HG02759 (cell line): Measurements from ENCODE around the gene ELK3.

Experiments
- ATAC-seq: cut with Tn5 transposase; IDR thresholded peaks from one replicate; pipeline ENCODE4 v1.9.1; 2021; ENCODE audit warnings: mild to moderate bottlenecking, moderate library complexity; ENCODE audit not compliant: unreplicated experiment

Gene ELK3

DNA sequence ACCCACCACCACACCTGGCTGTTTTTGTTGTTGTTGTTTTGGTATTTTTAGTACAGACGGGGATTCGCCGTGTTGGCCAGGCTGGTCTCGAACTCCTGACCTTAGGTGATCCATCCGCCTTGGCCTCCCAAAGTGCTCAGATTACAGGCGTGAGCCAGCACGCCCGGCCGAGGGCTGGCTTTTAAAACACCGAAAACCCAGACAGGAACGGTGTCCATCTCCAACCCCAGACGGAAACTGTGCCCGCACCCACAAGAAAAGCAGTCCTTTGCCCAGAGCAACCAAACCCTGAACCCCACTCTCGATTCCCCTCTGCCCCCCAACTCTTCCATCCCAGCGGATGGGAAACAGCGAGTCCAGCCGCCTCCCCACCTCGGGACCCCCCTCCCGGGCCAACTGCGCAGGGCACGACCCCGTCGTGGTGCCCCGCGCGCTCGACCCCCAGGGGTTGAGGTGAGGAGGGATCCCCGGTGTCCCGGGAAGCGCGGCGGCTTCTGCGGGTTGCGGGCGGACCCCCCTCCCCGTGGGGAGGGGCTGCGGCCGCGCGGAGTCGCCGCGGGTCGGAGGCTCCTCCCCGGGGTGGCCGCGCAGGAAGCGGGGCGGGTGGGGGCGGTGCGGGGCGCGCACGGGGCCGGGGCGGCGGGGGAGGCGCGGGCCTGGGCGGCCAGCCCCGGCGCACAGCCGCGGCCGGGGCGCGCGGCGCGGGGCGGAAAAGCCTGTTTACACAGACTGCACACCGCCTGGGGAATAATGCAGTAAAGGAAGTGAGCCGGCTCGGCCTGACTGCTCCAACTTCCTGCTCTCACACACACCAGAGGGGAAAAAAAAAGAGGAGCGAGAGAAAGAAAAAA lies at the start of gene ELK3:
Gene ELK3 (plus strand): TSS at position 651 of the 851 bp plus-strand sequence.
- ATAC-seq: peak; percentile 51

GRCh38 chr12:96146747-96147146 lies 47.4 kb upstream of the ELK3 start:
- no peak for ATAC-seq

- ATAC-seq: no peak
These were observed 43.7 kb upstream of the ELK3 start for GRCh38 chr12:96150442-96150841.

GRCh38 chr12:96152164-96152563 lies 42.0 kb upstream of the ELK3 start:
- ATAC-seq: no peak

DNA sequence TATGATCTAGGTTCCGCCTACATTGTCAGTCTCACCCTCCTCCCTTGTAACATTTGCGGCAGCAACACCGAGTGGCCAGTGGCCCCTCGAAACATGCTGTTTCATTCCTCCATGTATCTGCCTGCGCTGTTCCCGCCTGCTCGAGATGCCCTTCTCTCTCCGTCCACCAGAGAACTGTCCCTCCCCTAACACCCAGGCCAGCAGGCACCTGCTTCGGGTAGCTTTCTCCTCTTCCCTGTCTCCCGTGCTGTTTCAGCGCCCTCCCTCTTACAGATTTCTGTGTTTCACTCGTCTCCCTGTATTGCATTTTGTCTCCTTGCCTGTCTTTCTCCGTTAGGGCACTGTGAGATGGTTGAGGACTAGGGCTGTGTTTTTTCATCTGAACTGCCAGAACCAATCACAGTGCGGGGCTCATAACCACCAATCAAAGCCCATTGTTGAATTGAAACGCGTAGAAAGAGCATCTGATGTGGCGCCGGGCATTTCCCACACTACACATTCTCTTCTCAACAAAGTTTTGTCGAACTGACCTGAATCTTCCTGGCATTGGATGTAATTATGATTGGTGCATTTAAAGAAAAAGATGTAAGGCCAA lies 40.9 kb upstream of the ELK3 start:
- no peak for ATAC-seq

GRCh38 chr12:96155181-96155580 lies 39.0 kb upstream of the ELK3 start:
- ATAC-seq: no peak

DNA sequence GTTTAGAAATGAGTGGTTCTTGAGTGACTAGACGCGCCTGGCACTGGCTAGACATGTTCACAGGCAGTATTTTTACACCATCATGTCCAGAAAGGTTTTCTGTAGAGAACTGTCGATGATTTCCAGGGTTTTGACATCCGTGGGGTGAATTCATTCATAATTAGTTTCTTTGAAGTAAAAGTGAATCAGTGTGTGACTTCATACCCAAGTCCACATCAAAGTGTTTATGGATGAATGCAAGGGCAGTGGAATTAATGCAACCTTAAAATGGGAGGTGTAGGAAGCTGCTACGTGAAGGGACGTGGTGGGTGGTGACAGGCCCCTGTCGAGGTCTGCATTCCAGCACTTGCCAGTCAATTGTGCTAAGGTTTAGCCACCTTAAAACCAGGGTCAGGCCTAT lies 38.4 kb upstream of the ELK3 start:
- no peak for ATAC-seq

DNA sequence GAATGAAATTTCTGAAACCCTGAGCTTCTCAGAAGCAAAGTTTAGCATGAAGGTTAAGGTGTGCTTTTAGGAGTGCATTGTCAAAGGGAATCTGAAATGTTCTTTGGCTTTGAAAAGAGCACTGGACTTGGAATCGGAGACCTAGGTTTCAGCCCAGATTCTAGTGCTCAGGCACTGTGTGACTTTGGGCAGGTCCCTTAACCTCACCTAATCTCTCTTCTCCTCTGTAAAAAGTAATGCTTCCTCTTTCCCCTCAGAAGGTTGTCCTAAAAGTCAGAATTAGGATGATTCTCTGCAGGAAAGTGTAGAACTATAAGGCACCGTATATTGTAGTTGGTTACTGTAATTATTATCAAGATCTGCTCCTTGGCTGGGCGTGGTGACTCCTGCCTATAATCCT lies 38.0 kb upstream of the ELK3 start:
- no peak for ATAC-seq

DNA sequence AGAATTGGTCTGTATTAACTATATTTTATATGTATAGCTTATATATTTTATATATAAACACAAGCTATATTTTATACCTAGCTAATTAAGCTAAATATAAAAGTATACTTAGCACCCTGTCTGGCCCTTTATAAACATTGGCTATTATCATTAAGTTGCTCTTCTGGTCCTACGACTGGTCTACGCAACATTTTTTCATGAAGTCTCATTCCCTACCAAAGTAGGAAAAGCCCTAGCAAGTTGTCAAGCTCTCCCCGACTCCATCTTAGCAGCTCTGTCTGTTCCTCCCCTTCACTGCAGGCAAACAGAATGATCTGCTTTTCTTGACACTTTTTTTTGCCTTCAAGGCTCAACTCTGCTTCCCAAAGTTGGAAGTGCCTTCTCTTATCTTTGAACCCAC lies 36.7 kb upstream of the ELK3 start:
- no peak for ATAC-seq

DNA sequence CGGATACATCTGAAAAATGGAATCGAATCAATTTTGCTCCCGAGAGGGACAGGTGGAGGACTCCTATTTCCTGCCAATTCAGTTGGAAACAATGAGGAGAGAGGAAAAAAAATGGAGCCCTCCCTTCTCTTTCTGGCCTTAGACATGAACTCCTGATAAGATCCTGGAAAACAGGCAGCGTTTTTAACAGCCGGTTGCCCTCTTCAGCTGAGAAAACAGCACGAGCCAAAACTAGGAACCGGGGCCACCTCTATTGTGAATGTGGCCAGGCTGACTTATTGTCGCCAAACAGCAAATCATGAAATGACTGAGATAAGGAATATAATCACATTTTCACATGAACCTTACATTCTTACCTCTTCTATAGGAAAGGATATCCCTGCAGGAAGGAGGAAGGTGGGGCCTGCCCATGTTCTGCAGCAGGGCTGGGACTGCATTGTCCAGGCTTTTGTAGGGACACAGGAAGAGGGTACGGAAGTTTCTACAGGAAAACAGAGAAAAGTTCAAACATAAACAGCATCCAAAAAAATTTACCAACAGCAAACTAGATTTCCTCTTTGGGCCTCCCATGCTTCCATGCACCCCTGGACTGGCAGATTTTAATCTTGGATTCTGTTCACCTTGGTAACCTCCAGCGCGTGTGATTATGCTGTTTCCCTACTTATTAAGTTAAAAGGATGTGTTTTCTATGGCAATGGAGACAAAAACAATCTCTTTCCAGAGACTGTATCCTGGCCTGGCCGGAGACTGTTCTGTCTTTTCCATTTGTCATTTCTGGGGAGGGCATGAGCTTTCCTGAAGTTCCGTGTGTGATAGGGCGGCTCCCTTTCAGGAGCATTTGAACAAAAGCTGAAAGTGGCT lies 29.0 kb upstream of the ELK3 start:
- ATAC-seq: no peak

DNA sequence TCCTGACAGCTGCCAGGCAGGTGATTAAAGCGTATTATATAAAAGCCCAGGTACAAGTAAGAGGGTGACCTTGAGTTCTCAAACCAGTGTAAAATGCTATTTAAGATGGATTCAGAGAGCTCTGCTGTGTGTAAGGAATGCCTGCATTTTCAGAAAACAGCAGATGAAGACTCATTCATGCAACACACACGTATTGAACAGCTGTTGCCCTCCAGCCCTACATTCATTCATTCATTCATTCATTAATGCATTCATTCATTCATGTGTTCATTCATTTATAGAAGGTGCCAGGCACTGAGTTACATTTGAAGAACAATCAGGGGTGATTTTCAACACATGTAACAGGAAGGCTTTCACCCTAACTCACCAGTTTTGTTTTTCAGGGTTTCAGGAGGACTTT lies 27.4 kb upstream of the ELK3 start:
- ATAC-seq: no peak

GRCh38 chr12:96167492-96167891 lies 26.7 kb upstream of the ELK3 start:
- no peak for ATAC-seq

DNA sequence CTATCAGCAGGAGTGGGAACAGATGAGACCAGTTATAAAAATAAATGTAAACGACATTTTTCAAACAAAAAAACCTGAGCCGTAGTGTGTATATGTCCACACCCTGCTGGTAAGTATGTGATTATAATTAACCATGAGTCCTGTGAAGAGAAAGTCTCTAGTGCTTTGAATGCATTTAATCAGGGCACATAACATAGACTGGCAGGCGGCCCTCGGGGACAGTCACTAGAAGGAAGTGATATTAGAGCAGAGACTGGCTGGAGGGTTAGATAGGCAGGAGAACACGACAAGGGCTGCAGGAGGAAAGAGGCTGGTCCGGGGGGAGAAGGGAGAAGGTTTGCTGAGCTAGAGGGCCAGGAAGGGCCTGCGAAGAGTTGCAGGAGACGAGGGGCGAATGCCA lies 23.8 kb upstream of the ELK3 start:
- no peak for ATAC-seq

DNA sequence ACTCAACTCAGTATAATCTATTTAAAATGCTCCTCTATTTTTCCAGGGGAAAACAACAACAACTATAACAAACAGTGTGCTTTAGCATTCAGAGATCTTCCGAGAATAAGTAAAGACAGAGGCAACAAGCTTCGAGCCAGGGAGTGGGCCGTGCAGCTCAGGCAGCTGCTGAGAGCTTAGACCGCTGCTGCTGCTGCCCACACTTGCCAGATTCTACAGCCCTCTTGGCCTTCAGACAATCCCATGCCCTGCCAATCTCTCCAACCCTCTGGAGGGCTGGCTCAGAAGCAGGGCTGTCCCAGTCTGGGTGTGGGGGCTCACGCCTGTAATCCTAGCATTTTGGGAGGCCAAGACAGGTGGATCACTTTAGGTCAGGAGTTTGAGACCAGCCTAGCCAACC lies 23.4 kb upstream of the ELK3 start:
- ATAC-seq: no peak

GRCh38 chr12:96171905-96172304 lies 22.3 kb upstream of the ELK3 start:
- no peak for ATAC-seq

DNA sequence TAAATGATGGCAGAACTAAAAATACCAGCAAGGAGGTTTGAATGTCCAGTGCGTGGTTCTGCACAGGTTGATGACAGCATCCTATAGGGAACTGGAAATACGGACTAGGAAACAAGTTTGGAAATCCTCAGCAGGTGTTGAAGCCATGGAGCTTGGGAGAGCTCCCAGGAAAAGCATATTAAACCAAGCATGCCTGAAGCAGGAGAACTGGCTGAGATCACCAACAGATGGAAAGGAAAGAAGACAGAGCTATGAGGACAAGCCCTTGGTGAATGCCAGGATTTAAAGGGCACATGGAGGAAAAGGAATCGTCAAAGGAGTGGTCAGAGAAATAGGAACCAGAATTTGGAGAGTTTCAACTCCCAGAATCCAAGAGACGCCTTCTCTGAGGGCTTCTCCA lies 21.2 kb upstream of the ELK3 start:
- ATAC-seq: no peak

DNA sequence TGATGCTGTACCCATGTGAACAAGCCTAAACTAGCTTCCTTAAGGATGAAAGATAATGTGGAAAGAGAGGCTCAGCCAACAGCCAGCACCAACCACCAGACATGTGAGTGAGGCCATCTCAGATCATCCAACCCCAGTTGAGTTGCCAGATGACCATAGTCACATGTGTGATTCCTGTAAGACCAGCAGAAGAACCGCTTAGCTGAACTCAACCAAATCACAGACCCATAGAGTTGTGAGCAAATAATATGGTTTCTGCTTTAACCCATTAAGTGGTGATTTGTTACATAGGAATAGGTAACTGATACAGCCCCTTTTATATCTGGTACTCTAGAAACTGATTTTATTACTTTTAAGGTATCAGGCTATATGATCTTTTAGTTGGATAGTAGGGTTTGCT lies 17.6 kb upstream of the ELK3 start:
- ATAC-seq: no peak

- peak; percentile 56 for ATAC-seq
These were observed 17.2 kb upstream of the ELK3 start for GRCh38 chr12:96177013-96177412.

- no peak for ATAC-seq
These were observed 10.3 kb upstream of the ELK3 start for GRCh38 chr12:96183734-96184370.

DNA sequence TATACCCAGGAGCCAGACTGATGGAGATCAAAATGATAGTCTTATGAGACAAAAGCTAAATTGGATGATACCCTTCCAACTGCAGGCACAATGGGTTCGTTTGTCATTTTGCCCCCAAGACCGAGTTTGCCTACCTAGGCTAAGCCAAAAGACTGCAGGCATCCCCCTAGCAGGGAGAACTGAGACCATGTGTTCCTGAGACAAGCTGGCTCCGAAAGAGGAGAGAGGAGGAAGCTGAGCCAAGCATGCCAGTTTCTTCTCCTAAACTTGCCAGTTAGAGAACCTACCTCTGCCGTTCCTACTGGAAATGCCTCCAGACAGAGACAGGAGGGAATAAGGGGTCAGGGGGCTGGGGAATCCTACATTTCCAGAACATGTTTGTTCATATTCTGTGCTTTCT lies 8.3 kb upstream of the ELK3 start:
- ATAC-seq: no peak

- no peak for ATAC-seq
These were observed 7.4 kb upstream of the ELK3 start for GRCh38 chr12:96186607-96187301.
